ENCODE data around the gene DBNDD1.
"Not testable (repeated sequence)": the region's sequence is repeated elsewhere in the genome, so short reads cannot be mapped to it uniquely, and the experiment has no call there.

- TF ChIP-seq HMGXB4 (CRISPR knock-in tag; IDR thresholded peaks at IDR 0.05); CTCF (IDR thresholded peaks at IDR 0.05); ZBTB43 (CRISPR knock-in tag; IDR thresholded peaks at IDR 0.05); ATF2 (CRISPR knock-in tag; IDR thresholded peaks at IDR 0.05; ENCODE audit: borderline replicate concordance, low read depth); NR3C1 (CRISPR knock-in tag; conservative IDR thresholded peaks at IDR 0.05; ENCODE audit: low read depth); ATF1 (CRISPR knock-in tag; IDR thresholded peaks at IDR 0.05); SMAD3 (CRISPR knock-in tag; IDR thresholded peaks at IDR 0.05; ENCODE audit: borderline replicate concordance); CBFB (CRISPR knock-in tag; IDR thresholded peaks at IDR 0.05; ENCODE audit: low read depth); NFE2L1 (CRISPR knock-in tag; IDR thresholded peaks at IDR 0.05); SP1 (CRISPR knock-in tag; conservative IDR thresholded peaks at IDR 0.05); ZNF671 (CRISPR knock-in tag; IDR thresholded peaks at IDR 0.05): not testable (repeated sequence)
These were observed 11.5 kb downstream of the DBNDD1 start for GRCh38 chr16:90007635-90008234.

All from WTC11 (cell line).